ENCODE measurements around the gene DMAC2L.
A peak's percentile ranks its signal among the peaks of the same experiment; 100 is the strongest.

Gene DMAC2L

GRCh38 chr14:50308363-50308915, 3.7 kb upstream of the DMAC2L start:
- Histone ChIP-seq H3F3A (ENCODE audit: control insufficient read depth, insufficient read depth) (no peaks in the 10 kb centered on the region), H3K4me3 (ENCODE audit: low read length) (no peak overlapping the region), H3K27ac (ENCODE audit: low read depth, low read length) (no peak overlapping the region), H3K4me1 (ENCODE audit: control insufficient read depth, low read length) (peaks cover 18% of the 10 kb centered on the region), H3K79me2 (ENCODE audit: control insufficient read depth, low read length) (peaks cover 86% of the 10 kb centered on the region), H3K36me3 (ENCODE audit: control insufficient read depth, low read length) (peaks cover 13% of the 10 kb centered on the region), H4K20me1 (ENCODE audit: control insufficient read depth, insufficient read depth, low read depth, low read length) (no peaks in the 10 kb centered on the region), H3K27me3 (ENCODE audit: control insufficient read depth, low read length) (no peaks in the 10 kb centered on the region), H3K9me2 (replicated peaks; ENCODE audit: control insufficient read depth, low read length) (no peaks in the 10 kb centered on the region), H3K4me2 (ENCODE audit: low read length) (no peak overlapping the region), H3K9me3 (ENCODE audit: control insufficient read depth, insufficient read depth, low read length) (peaks cover 2% of the 10 kb centered on the region; the same call in 1 of the 2 replicates)
- no peak for TF ChIP-seq CTCF (IDR thresholded peaks at IDR 0.05; ENCODE audit: low read depth, low read length, poor library complexity, severe bottlenecking)
- no peak for TF ChIP-seq EZH2phosphoT487 (IDR thresholded peaks at IDR 0.05; ENCODE audit: borderline replicate concordance, low read length)

GRCh38 chr14:50310445-50310844, 1.7 kb upstream of the DMAC2L start:
- Histone ChIP-seq H3F3A (ENCODE audit: control insufficient read depth, insufficient read depth) (no peaks in the 10 kb centered on the region), H3K4me3 (ENCODE audit: low read length) (no peak overlapping the region; the same call in 1 of the 2 replicates), H3K4me1 (ENCODE audit: control insufficient read depth, low read length) (peaks cover 22% of the 10 kb centered on the region), H3K79me2 (ENCODE audit: control insufficient read depth, low read length) (peaks cover 82% of the 10 kb centered on the region), H3K27ac (ENCODE audit: low read depth, low read length) (no peak overlapping the region), H3K27me3 (ENCODE audit: control insufficient read depth, low read length) (no peaks in the 10 kb centered on the region), H3K9me3 (ENCODE audit: control insufficient read depth, insufficient read depth, low read length) (peaks cover 12% of the 10 kb centered on the region), H4K20me1 (ENCODE audit: control insufficient read depth, insufficient read depth, low read depth, low read length) (no peaks in the 10 kb centered on the region), H3K36me3 (ENCODE audit: control insufficient read depth, low read length) (peaks cover 26% of the 10 kb centered on the region), H3K4me2 (ENCODE audit: low read length) (peak overlapping the region; percentile 91), H3K9me2 (replicated peaks; ENCODE audit: control insufficient read depth, low read length) (no peaks in the 10 kb centered on the region)
- TF ChIP-seq EZH2phosphoT487 (IDR thresholded peaks at IDR 0.05; ENCODE audit: borderline replicate concordance, low read length): no peak
- TF ChIP-seq CTCF (IDR thresholded peaks at IDR 0.05; ENCODE audit: low read depth, low read length, poor library complexity, severe bottlenecking): no peak

- Histone ChIP-seq H3K4me3 (ENCODE audit: low read length) (peak overlapping the region; percentile 95), H4K20me1 (ENCODE audit: control insufficient read depth, insufficient read depth, low read depth, low read length) (no peaks in the 10 kb centered on the region), H3K79me2 (ENCODE audit: control insufficient read depth, low read length) (peaks cover 74% of the 10 kb centered on the region), H3K9me2 (replicated peaks; ENCODE audit: control insufficient read depth, low read length) (no peaks in the 10 kb centered on the region), H3K27ac (ENCODE audit: low read depth, low read length) (peak overlapping the region; percentile 75), H3K4me2 (ENCODE audit: low read length) (peak overlapping the region; percentile 91), H3F3A (ENCODE audit: control insufficient read depth, insufficient read depth) (no peaks in the 10 kb centered on the region), H3K27me3 (ENCODE audit: control insufficient read depth, low read length) (no peaks in the 10 kb centered on the region), H3K4me1 (ENCODE audit: control insufficient read depth, low read length) (peaks cover 22% of the 10 kb centered on the region), H3K9me3 (ENCODE audit: control insufficient read depth, insufficient read depth, low read length) (peaks cover 12% of the 10 kb centered on the region), H3K36me3 (ENCODE audit: control insufficient read depth, low read length) (peaks cover 26% of the 10 kb centered on the region)
- TF ChIP-seq EZH2phosphoT487 (IDR thresholded peaks at IDR 0.05; ENCODE audit: borderline replicate concordance, low read length) (no peak), CTCF (IDR thresholded peaks at IDR 0.05; ENCODE audit: low read depth, low read length, poor library complexity, severe bottlenecking) (peak; percentile 55)
Measured at GRCh38 chr14:50311337-50311971, 670 bp upstream of the DMAC2L start.
